CD4-positive, alpha-beta T cell (primary cell): ENCODE data around the gene GPR137C. TPM values are rescaled to one million over a fixed set of nuclear protein-coding genes. Genes with fewer than 3 reads are reported as not detected.

Experiments used
- ATAC-seq: fragments of 200-7000 bp; cut with Tn5 transposase; one replicate; pipeline ENCODE4 v1.10.0; 2022; ENCODE audit warnings: mild to moderate bottlenecking; ENCODE audit not compliant: poor library complexity
- CTCF ChIA-PET: fragments of 350-600 bp; sonication (Branson Sonifier 250); formaldehyde crosslinking; loops from one replicate; lab custom pipeline; 2021; ENCODE audit warnings: antibody characterized with exemption, inconsistent platforms; lab: Charles Lee
- POLR2A ChIA-PET: fragments of 350-600 bp; sonication (Branson Sonifier 250); formaldehyde crosslinking; loops from one replicate; lab custom pipeline; 2021; ENCODE audit warnings: antibody characterized with exemption, inconsistent platforms; lab: Charles Lee
- DNase-seq, 14 experiments: peaks; one replicate each; pipeline ENCODE4 v3.0.0-alpha.2; 2013 to 2020; ENCODE audit warnings: mixed read lengths in 2 of 14
- H3K27ac ChIP-seq, 2 donors: one replicate each; pipeline versions ENCODE4 v1.5.1 to v1.7.0; 2013; ENCODE audit warnings: low read length in 2 of 2, low read depth in 1 of 2, mild to moderate bottlenecking in 1 of 2
- H3K27me3 ChIP-seq, 2 experiments: 1 replicate in 1 of 2; 2 replicates in 1 of 2; pipeline versions ENCODE4 v1.6.1 to v1.7.0; 2013; ENCODE audit warnings: low read length in 2 of 2, control low read depth in 1 of 2, mild to moderate bottlenecking in 1 of 2, moderate library complexity in 1 of 2; ENCODE audit not compliant: insufficient read depth in 2 of 2, control insufficient read depth in 1 of 2
- H3K36me3 ChIP-seq: one replicate; pipeline ENCODE4 v1.6.1; 2013; ENCODE audit warnings: low read length, control low read depth; ENCODE audit not compliant: insufficient read depth
- H3K4me1 ChIP-seq: one replicate; pipeline ENCODE4 v1.6.1; 2013; ENCODE audit warnings: low read length, control low read depth; ENCODE audit not compliant: insufficient read depth
- H3K4me3 ChIP-seq: one replicate; pipeline ENCODE4 v1.5.1; 2013; ENCODE audit warnings: mild to moderate bottlenecking, low read length, moderate library complexity
- H3K9me3 ChIP-seq, 2 experiments: 1 replicate in 1 of 2; 2 replicates in 1 of 2; pipeline versions ENCODE4 v1.6.1 to v1.7.0; 2013; ENCODE audit warnings: low read length in 2 of 2, mild to moderate bottlenecking in 2 of 2, control low read depth in 1 of 2, moderate library complexity in 1 of 2; ENCODE audit not compliant: control insufficient read depth in 1 of 2, insufficient read depth in 1 of 2
- H3K27ac Mint-ChIP-seq: one replicate; pipeline ENCODE4 v1.8.0; 2020; ENCODE audit warnings: mixed read lengths
- H3K27me3 Mint-ChIP-seq: one replicate; pipeline ENCODE4 v1.8.0; 2021; ENCODE audit warnings: mixed read lengths
- H3K36me3 Mint-ChIP-seq: one replicate; pipeline ENCODE4 v1.8.0; 2021; ENCODE audit warnings: low read depth, mixed read lengths
- H3K4me1 Mint-ChIP-seq: one replicate; pipeline ENCODE4 v1.8.0; 2021; ENCODE audit warnings: low read depth, mixed read lengths
- H3K4me3 Mint-ChIP-seq: one replicate; pipeline ENCODE4 v1.8.0; 2020; ENCODE audit warnings: mild to moderate bottlenecking, mixed read lengths
- H3K9me3 Mint-ChIP-seq: one replicate; pipeline ENCODE4 v1.8.0; 2020; ENCODE audit warnings: mixed read lengths
- CTCF ChIP-seq: fragments of 200-600 bp; IDR thresholded peaks from one replicate; pipeline ENCODE4 v1.8.0; 2022; ENCODE audit warnings: antibody characterized with exemption, mild to moderate bottlenecking
- intact Hi-C, 2 experiments: fragments of 100-400 bp; cut with DNase I in 1 of 2; cut with micrococcal nuclease in 1 of 2; formaldehyde crosslinking; loops; one replicate each; pipeline versions ENCODE4 v1.15.1 to v1.9.0; 2023 to 2025; cut with DNase I, micrococcal nuclease
- total RNA-seq, 174 experiments: library from RNA in 2 of 174; stranded (reverse) in 2 of 174; gene quantifications; one replicate each; pipeline ENCODE4 v1.2.3 and lab custom pipeline; 2021 to 2026

Gene GPR137C
- total RNA-seq, 2 experiments from 2014 or later: 0.08 to 0.19 TPM

GRCh38 chr14:52547027-52547426, 5.6 kb upstream of the GPR137C start:
- POLR2A ChIA-PET: no interaction called here

DNA sequence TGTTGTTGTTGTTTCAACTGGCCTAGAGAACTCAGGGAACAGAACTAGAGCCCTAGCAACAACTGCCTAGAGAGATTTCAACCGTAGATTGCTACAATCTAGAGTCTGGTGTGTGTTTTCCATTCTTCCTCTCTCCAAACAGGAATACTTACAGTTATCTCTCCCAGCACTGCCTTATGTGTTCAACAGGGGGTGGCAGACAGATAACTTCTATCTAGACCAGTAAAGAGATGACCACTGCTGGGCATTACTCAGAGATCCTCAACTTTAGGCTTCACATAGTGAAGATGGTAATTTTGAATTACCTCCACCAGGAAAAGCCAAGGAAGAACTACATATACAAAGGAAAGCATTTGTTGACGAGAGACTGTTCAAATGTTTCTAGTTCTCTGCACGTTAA, 5.1 kb upstream of the GPR137C start:
- POLR2A ChIA-PET: no interaction called here
- Histone ChIP-seq H3K4me3 (no peak overlapping the region), H3K27me3 (no peaks in the 10 kb centered on the region), H3K27ac (no peak overlapping the region), H3K36me3 (peaks cover 11% of the 10 kb centered on the region), H3K4me1 (peaks cover 20% of the 10 kb centered on the region), H3K9me3 (no peaks in the 10 kb centered on the region)
- DNase-seq (no peak), ATAC-seq (no peak)
- Mint-ChIP-seq H3K27me3 (no peaks in the 10 kb centered on the region), H3K9me3 (no peaks in the 10 kb centered on the region), H3K27ac (no peak overlapping the region), H3K4me3 (no peak overlapping the region), H3K4me1 (peaks cover 33% of the 10 kb centered on the region), H3K36me3 (peaks cover 23% of the 10 kb centered on the region)
- intact Hi-C loops: no loop called here
- CTCF ChIA-PET: no interaction called here
- no peak for TF ChIP-seq CTCF

More at GRCh38 chr14:52547027-52547426, 5.6 kb upstream of the GPR137C start:
- no peak overlapping the region for H3K27ac Mint-ChIP-seq
- no peaks in the 10 kb centered on the region for H3K27me3 Mint-ChIP-seq
- no peak overlapping the region for H3K27ac ChIP-seq
- H3K36me3 ChIP-seq: peaks cover 15% of the 10 kb centered on the region
- CTCF ChIA-PET: no interaction called here
- H3K9me3 Mint-ChIP-seq: no peaks in the 10 kb centered on the region
- H3K27me3 ChIP-seq: no peaks in the 10 kb centered on the region
- DNase-seq (no peak), ATAC-seq (no peak)
- no peak overlapping the region for H3K4me3 ChIP-seq
- H3K4me1 Mint-ChIP-seq: peaks cover 33% of the 10 kb centered on the region
- intact Hi-C loops: no loop called here
- TF ChIP-seq CTCF: no peak
- peaks cover 24% of the 10 kb centered on the region for H3K36me3 Mint-ChIP-seq
- H3K4me1 ChIP-seq: peaks cover 18% of the 10 kb centered on the region
- no peak overlapping the region for H3K4me3 Mint-ChIP-seq
- H3K9me3 ChIP-seq: no peaks in the 10 kb centered on the region

DNA sequence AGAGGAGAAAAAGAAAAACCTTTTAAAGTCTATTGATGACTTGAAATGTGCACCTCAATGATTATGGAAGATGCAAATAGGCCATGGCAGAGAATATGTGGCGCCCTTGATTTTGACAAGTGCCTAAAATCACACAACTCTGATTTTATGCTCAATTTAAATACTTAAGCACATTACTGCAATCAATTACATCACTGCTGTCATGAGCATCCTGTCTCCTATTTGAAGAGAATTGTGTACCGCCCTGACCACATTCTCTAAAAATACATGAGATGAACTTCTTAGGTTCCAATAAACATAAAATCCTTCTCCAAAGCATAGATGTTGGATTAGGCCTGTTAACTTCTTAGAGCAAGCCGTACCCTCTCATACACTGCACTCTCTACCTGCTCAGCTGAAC, 2.0 kb upstream of the GPR137C start:
- peaks cover 8% of the 10 kb centered on the region for H3K36me3 ChIP-seq
- peaks cover 40% of the 10 kb centered on the region for H3K4me1 Mint-ChIP-seq
- no peak for ATAC-seq
- no peak for TF ChIP-seq CTCF
- peaks cover 3% of the 10 kb centered on the region for H3K27me3 Mint-ChIP-seq
- peak overlapping the region; percentile 93 for H3K4me3 Mint-ChIP-seq
- no peaks in the 10 kb centered on the region for H3K9me3 ChIP-seq
- H3K27ac Mint-ChIP-seq: peak overlapping the region; percentile 84
- H3K4me3 ChIP-seq: no peak overlapping the region
- no peak overlapping the region for H3K27ac ChIP-seq
- no peaks in the 10 kb centered on the region for H3K9me3 Mint-ChIP-seq
- H3K36me3 Mint-ChIP-seq: peaks cover 16% of the 10 kb centered on the region
- ChIA-PET CTCF (interaction anchor here (1.3 kb wide), 1 partner anchor 14 kb away, joined by 3 read pairs; no protein-coding TSS in a partner anchor), POLR2A (interaction anchor here (1.5 to 3.9 kb wide), 3 partner anchors 145 to 236 kb away, joined by 4 to 24 read pairs (median 6); partner anchors contain the start of genes ERO1A and PTGER2)
- no peaks in the 10 kb centered on the region for H3K27me3 ChIP-seq
- peak in 1 of 14 experiments; percentile 18 for DNase-seq
- intact Hi-C loops: loop anchor here (5.0 to 10.0 kb wide), 8 partner anchors 104 to 604 kb away; partner anchors contain the start of genes DDHD1 (in 2 of the 2), RTRAF (in 1 of the 2) and STYX (in 1 of the 2)
- peaks cover 32% of the 10 kb centered on the region for H3K4me1 ChIP-seq
